ENCODE measurements around the gene HOXD9.
A peak's percentile ranks its signal among the peaks of the same experiment; 100 is the strongest.

HOXD9 gene

GRCh38 chr2:176085861-176086771, 36.4 kb upstream of the HOXD9 start:
- DNase-seq = no peak

DNA sequence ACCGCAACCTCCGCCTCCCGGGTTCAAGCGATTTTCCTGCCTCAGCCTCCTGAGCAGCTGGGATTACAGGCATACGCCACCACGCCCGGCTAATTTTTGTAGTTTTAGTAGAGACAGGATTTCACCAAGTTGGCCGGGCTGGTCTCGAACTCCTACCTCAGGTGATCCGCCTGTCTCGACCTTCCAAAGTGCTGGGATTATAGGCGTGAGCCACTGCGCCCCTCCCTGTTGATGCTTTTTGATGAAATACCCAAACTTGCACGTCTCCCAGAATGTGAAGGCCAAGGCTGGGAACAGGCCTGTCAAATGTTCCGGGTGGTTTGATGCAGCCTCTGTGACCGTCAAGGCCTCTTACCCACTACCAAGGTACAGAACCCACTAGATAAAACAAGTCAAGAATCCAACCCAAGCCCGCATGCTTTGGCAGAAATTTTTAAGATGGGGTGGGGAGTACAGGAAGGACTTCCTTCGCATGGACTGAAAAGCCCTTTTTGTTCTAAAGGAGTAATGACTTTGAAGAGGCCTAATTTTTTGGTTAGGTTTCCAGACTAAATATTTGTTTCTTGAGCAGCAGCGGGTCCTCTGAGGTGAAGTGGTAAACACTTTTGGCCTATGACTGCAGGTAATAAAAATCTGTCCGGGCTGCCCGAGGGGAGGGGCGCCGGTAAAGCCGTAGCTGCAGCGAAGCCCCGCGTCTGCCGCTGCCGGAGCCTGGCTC, 35.0 kb upstream of the HOXD9 start:
- no peak for DNase-seq

- no peak for DNase-seq
Measured at GRCh38 chr2:176088048-176088936, 34.2 kb upstream of the HOXD9 start.

DNA sequence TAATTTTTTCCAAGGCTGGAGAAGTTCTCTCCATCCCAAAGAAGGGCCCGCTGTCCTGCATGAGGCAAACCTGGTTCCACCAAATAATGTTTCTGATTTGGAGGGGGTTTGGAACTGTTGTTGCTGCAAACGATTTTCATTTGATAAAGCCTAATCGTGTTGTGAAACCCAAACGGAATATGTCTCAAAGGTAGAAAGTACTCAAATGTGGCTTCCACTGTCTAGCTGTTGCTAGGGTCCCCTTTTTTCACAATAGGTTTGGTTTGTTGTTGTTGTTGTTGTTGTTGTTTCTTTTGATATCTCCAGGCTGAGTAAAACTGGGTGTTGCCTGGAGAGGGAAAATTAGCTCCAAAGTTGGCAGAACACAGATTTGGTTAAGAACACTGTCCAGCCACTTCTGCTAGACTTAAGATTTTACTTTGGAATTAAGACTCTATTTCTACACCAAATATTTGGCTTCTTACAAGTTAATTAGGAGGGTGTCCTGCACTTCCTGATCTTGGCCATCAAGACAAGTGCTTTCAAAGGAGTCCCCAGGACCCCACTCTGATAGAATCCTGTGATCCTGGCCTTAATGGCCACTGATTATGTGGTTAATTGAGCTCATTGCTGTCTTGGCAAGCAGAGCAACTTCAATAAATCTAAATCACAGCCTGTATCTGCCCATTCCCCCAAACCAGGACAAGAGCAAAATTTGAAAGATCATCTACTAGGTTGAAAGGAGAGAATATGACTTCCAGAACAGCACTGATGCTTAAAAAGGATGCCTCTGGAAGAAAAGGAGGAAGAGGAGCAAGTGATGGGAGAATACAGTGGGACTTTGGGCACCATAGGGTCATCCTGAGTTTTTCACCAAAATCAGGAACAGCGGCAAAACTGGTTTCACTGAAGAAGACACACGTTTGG, 33.3 kb upstream of the HOXD9 start:
- DNase-seq = no peak

GRCh38 chr2:176089843-176090395, 32.6 kb upstream of the HOXD9 start:
- no peak for DNase-seq

- no peak for DNase-seq
Measured at GRCh38 chr2:176090862-176091261, 31.7 kb upstream of the HOXD9 start.

DNA sequence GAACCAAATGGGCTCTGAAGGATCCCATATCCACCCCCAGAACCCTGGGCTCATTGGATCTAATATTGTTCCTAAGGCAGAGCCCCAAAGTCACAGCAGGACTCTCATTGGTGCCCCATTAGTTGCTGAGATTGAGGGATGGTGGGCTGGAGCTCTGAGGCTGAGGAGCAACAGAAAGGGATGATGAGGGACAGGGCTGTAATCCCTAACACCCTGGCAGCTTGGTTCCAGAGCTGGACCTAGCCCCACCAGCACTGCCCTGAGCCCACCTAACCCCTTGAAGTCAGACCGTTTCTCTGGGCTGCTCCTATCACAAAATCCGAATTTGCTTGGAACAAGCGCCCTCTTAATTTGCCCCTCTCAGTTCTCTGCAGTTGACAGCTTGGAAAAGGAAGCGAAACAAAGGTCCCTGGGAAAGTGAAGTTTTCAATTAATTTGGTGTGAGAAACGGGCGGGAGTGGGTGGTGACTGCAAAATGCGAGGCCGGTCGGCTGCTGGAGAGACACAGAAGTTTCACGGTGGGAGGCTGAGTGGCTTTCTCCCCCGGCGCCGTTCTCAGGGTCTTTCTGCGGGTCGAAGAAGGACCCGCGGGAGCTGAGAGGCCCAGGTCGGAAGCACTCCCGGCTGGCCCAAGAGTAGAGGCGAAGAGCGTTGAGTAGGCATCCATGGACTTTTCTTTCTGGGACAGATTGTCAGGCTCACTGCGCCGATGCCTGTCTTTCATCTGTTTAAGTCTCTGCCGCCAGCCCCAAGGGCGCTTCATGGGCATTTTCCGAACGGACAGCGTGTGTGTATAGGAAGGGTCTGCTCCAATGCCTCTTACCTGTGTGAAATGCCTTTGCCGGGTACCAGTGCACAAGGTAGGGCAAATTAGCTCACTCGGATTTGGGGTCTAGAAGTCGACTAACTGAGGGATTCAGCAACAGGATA, 30.9 kb upstream of the HOXD9 start:
- DNase-seq = no peak

DNA sequence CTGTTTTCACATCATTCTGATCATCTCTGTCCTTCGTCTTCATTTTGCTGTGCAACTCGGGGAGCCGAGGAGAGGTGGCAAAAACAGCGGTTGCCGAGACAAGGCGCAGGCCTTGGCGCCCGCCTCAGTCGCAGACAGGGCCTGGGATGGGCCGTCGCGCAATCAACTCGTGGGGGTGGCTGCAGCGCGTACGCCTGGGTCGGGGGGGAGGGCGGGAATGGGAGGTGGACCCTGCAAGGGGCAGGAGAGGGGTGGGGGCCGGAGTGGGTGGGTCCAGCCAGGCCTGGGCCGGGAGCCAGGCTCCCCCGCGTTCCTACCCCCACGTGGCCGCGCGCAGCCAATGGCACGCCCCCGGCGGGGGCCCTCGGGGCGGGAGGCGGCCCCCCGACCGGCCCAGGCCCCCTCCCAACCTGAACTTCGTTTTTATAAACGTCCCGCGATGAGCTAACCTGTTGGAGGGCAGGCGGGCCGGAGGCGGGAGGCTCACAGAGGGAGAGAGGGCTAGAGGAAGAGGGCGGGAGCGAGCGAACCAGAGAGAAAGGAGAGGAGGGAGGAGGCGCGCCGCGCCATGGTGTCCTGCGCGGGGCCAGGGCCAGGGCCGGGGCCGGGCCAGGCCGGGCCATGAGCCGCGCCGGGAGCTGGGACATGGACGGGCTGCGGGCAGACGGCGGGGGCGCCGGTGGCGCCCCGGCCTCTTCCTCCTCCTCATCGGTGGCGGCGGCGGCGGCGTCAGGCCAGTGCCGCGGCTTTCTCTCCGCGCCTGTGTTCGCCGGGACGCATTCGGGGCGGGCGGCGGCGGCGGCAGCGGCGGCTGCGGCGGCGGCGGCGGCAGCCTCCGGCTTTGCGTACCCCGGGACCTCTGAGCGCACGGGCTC, 30.0 kb upstream of the HOXD9 start, which contains the start of gene HOXD13:
TSS of gene HOXD13 (plus strand) at position 452 of the 875 bp plus-strand sequence. CDS start at position 622, 170 bp downstream.
- DNase-seq = no peak

DNA sequence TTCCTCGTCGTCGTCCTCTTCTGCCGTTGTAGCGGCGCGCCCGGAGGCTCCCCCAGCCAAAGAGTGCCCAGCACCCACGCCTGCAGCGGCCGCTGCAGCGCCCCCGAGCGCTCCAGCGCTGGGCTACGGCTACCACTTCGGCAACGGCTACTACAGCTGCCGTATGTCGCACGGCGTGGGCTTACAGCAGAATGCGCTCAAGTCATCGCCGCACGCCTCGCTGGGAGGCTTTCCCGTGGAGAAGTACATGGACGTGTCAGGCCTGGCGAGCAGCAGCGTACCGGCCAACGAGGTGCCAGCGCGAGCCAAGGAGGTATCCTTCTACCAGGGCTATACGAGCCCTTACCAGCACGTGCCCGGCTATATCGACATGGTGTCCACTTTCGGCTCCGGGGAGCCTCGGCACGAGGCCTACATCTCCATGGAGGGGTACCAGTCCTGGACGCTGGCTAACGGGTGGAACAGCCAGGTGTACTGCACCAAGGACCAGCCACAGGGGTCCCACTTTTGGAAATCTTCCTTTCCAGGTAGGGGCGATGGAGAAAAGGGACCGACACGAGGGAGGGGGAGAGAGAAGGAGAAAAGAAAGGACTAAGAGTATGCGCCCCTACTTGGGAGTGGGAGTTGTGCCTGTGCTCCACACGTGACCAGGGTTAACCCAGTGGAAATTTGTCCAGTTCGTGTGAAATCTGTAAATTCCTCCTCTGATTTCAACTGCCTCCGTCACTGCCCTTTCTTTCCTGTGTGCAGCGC, 29.2 kb upstream of the HOXD9 start:
- DNase-seq = no peak

DNA sequence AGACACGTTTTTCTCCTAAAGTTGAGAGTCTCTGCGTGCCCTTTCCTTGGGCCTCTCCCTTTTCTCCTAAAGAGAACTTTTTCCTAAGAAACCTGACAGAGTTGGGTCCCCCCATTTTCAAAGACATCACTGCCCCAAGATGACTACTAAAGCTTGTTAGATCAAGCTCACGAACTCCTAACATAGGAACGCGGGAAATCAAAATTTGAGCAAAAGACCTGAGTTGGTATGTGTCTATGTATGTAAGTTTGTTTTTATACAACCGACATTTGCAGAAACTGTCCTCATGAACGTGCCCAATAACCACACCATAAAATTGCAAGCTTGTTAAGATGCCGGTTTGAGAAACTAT, 28.6 kb upstream of the HOXD9 start:
- no peak for DNase-seq

GRCh38 chr2:176094349-176094748, 28.2 kb upstream of the HOXD9 start:
- no peak for DNase-seq

GRCh38 chr2:176095421-176095820, 27.1 kb upstream of the HOXD9 start:
- DNase-seq = no peak

GRCh38 chr2:176096243-176096985, 26.1 kb upstream of the HOXD9 start:
- no peak for DNase-seq

- peak; percentile 48 for DNase-seq
Measured at GRCh38 chr2:176096986-176097819, 25.3 kb upstream of the HOXD9 start.

DNA sequence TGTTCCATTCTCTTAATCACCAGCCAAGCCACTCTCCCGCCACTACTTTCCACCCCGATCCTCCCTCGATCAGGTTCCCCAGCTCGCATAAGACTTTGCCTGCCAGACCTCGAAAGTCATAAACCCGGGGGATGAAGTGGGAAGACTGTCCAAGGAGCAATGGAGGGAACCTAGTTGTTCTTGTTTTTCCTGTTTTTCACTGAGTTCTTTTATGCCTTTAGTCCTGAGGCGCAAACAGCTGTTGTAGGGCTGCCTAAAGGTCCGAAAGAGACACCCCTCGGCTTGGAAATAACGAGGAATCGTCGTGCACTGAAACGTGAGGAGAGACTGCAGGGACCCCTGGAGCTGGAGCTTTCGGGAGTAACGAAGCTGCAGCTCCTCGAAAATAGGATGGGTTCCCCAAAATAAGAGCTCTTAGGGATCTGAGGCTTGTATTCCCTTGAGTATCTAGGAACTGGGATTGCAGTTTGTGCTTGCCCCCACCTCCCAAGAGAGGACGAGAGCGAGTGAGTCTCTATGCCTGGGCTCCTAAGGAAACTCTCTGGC, 24.6 kb upstream of the HOXD9 start:
- DNase-seq = no peak

DNA sequence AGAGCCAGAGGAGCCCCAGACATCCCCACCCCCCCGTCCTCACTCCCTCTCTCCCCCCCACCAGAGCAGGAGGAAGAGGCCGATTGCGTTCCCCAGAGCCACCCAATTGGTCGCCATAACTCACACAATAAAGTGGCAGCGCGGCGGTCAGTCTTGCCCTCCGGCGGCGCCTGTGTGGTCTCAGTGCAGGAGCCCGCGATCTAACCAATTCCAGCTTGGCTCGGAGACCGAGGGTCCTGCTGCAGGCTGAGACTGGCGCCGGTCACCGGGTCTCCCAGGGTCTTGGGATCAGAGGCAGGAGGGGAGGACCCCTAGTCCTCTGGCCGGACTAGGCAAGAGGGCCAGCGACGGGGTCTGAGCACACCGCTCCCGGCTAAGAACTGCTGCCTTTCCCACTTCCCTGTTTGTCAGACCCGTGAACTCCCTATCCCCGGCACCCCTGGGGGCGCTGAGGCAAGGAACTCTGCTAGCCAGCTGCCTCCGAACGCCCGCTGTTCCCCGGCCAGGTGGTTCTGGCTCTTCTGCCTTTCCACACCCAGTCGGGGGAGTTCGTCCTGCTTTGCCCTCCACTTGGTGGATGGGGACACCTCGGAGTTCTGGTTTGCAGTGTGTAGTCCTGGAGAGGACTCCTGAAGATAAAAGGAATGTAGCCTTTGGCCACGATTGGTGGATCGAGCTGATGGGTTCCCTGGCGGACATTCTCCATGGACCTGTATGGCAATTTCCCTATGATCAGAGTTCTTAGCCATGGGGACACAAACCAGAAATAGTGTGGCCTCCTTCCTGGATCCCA, 24.0 kb upstream of the HOXD9 start:
- no peak for DNase-seq

Data from central memory CD4-positive, alpha-beta T cell (primary cell).